DOHH2 (cell line): Measurements from ENCODE around the gene ATXN7.

Experiments
- EZH2phosphoT487 ChIP-seq: fragments of 200-600 bp; sonication (generic); IDR thresholded peaks from 2 replicates; pipeline ENCODE4 v1.6.1; 2017; ENCODE audit warnings: borderline replicate concordance, mild to moderate bottlenecking, antibody characterized with exemption, low read length, moderate library complexity, mixed read lengths
- TF ChIP-seq, protein P1 (sequence below): fragments of 200-600 bp; sonication (generic); IDR thresholded peaks from one replicate; pipeline ENCODE4 v1.5.1; 2014; ENCODE audit warnings: antibody characterized with exemption, mild to moderate bottlenecking, low read depth, low read length; ENCODE audit not compliant: poor library complexity, severe bottlenecking

DNA sequence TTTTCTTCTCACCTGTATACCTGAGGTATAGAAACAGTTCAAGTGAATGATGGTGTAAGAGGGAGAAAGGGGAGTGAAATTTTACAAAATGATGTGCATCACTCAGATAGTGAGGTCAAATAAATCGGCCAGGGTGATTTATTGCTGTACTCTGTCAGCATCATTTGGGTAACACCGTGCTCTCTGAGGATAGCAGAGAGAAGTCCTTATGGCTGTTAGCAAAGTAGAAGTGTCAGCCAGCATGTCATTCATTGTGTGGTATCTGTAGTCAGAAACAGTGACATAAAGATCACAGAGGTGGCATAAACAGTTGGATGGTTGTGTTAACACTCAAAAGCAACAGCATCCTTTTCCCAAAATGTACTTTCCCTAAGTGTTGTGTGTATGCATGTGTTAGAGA, 106.2 kb downstream of the ATXN7 start:
- TF ChIP-seq, protein P1, sequence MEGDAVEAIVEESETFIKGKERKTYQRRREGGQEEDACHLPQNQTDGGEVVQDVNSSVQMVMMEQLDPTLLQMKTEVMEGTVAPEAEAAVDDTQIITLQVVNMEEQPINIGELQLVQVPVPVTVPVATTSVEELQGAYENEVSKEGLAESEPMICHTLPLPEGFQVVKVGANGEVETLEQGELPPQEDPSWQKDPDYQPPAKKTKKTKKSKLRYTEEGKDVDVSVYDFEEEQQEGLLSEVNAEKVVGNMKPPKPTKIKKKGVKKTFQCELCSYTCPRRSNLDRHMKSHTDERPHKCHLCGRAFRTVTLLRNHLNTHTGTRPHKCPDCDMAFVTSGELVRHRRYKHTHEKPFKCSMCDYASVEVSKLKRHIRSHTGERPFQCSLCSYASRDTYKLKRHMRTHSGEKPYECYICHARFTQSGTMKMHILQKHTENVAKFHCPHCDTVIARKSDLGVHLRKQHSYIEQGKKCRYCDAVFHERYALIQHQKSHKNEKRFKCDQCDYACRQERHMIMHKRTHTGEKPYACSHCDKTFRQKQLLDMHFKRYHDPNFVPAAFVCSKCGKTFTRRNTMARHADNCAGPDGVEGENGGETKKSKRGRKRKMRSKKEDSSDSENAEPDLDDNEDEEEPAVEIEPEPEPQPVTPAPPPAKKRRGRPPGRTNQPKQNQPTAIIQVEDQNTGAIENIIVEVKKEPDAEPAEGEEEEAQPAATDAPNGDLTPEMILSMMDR: no peak
- TF ChIP-seq EZH2phosphoT487: no peak
